ENCODE data around the gene PRDM16. TPM values are rescaled to one million over a fixed set of nuclear protein-coding genes. Genes with fewer than 3 reads are reported as not detected.

Gene PRDM16
- total RNA-seq, 1 experiment from 2014 or later, result 22.3 TPM

DNA sequence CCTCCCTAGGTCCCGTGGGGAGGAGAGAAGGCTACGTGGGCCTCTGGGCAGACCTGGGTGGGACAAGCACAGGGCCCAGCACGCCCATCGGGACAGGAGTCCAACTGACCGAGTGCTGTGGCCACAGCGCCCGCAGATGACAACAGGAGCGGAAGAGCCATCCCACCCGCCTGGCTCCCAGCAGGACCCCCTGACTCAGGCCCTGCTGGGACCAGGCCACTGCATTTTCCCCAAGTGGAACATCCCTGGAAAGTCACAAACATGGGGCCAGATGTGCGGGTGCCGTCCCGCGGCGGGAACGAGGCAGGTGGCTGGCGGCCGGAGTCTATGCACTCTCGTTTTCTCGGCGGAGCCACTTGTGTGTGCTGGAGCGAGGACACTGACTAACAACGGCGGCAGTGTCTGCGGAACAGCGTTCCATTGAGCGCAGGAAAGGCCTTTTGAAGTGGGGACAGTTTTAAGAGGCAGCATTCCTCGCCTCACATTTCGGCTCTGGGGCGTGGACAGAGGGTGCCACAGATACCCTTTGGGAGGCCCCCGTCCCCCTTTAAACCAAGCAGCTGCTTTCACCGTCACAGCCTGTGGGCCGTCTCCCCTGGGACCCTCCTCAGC is 291.7 kb downstream of the PRDM16 start:
- no peaks in the 10 kb centered on the region for H3K9me3 ChIP-seq (ENCODE audit: control insufficient read depth, insufficient read depth, low read depth, low read length)
- in situ Hi-C loops (cut with HindIII; ENCODE audit: low pct_unique_long_range_greater_than_20kb, low sequenced_read_pairs) (no loop called here), intact Hi-C loops (cut with micrococcal nuclease; ENCODE audit: unreplicated experiment) (no loop called here)
- POLR2A ChIA-PET, result no interaction called here
- no peak overlapping the region for H3K4me3 ChIP-seq (ENCODE audit: low read depth in 2 of 2, low read length in 2 of 2)
- DNase-seq (ENCODE audit: low read depth, low spot score) (no peak), ATAC-seq (no peak)
- TF ChIP-seq POLR2AphosphoS5 (IDR thresholded peaks at IDR 0.05; ENCODE audit: low read depth, low read length) (no peak), TCF7L2 (IDR thresholded peaks at IDR 0.05; ENCODE audit: low read depth, low read length) (no peak), SIN3A (IDR thresholded peaks at IDR 0.05; ENCODE audit: borderline replicate concordance, insufficient read depth, low read depth, low read length) (no peak), CTCF (IDR thresholded peaks at IDR 0.05) (no peak)
- TF ChIP-seq, protein P1, sequence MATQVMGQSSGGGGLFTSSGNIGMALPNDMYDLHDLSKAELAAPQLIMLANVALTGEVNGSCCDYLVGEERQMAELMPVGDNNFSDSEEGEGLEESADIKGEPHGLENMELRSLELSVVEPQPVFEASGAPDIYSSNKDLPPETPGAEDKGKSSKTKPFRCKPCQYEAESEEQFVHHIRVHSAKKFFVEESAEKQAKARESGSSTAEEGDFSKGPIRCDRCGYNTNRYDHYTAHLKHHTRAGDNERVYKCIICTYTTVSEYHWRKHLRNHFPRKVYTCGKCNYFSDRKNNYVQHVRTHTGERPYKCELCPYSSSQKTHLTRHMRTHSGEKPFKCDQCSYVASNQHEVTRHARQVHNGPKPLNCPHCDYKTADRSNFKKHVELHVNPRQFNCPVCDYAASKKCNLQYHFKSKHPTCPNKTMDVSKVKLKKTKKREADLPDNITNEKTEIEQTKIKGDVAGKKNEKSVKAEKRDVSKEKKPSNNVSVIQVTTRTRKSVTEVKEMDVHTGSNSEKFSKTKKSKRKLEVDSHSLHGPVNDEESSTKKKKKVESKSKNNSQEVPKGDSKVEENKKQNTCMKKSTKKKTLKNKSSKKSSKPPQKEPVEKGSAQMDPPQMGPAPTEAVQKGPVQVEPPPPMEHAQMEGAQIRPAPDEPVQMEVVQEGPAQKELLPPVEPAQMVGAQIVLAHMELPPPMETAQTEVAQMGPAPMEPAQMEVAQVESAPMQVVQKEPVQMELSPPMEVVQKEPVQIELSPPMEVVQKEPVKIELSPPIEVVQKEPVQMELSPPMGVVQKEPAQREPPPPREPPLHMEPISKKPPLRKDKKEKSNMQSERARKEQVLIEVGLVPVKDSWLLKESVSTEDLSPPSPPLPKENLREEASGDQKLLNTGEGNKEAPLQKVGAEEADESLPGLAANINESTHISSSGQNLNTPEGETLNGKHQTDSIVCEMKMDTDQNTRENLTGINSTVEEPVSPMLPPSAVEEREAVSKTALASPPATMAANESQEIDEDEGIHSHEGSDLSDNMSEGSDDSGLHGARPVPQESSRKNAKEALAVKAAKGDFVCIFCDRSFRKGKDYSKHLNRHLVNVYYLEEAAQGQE (IDR thresholded peaks at IDR 0.05; ENCODE audit: insufficient read depth in 1 of 2, low read depth in 2 of 2, low read length in 1 of 2), result no peak
- H3K4me1 ChIP-seq (ENCODE audit: control insufficient read depth, insufficient read depth, low read length), result peaks cover 4% of the 10 kb centered on the region
- H3K27ac ChIP-seq (ENCODE audit: low read length), result no peak overlapping the region
- H3K36me3 ChIP-seq (ENCODE audit: control insufficient read depth, insufficient read depth, low read length), result no peaks in the 10 kb centered on the region
- CTCF ChIA-PET, result no interaction called here
- no TSS peak for BruUV-seq (replicated peaks)
- H3K27me3 ChIP-seq (ENCODE audit: control insufficient read depth, insufficient read depth, low read length), result no peaks in the 10 kb centered on the region

GRCh38 chr1:3363023-3363422 is 294.0 kb downstream of the PRDM16 start:
- TF ChIP-seq, protein P1 (IDR thresholded peaks at IDR 0.05; ENCODE audit: insufficient read depth in 1 of 2, low read depth in 2 of 2, low read length in 1 of 2), result no peak
- TF ChIP-seq TCF7L2 (IDR thresholded peaks at IDR 0.05; ENCODE audit: low read depth, low read length), result no peak
- Histone ChIP-seq H3K27me3 (ENCODE audit: control insufficient read depth, insufficient read depth, low read length) (no peaks in the 10 kb centered on the region), H3K4me3 (ENCODE audit: low read depth in 2 of 2, low read length in 2 of 2) (no peak overlapping the region), H3K36me3 (ENCODE audit: control insufficient read depth, insufficient read depth, low read length) (no peaks in the 10 kb centered on the region), H3K9me3 (ENCODE audit: control insufficient read depth, insufficient read depth, low read depth, low read length) (no peaks in the 10 kb centered on the region), H3K4me1 (ENCODE audit: control insufficient read depth, insufficient read depth, low read length) (peaks cover 5% of the 10 kb centered on the region; the same call in 1 of the 2 replicates), H3K27ac (ENCODE audit: low read length) (no peak overlapping the region)
- ATAC-seq (no peak), DNase-seq (ENCODE audit: low read depth, low spot score) (no peak)
- intact Hi-C loops (cut with micrococcal nuclease; ENCODE audit: unreplicated experiment) (no loop called here), in situ Hi-C loops (cut with HindIII; ENCODE audit: low pct_unique_long_range_greater_than_20kb, low sequenced_read_pairs) (no loop called here)
- POLR2A ChIA-PET, result no interaction called here
- BruUV-seq (replicated peaks), result no TSS peak
- CTCF ChIA-PET, result no interaction called here
